Inflammatory macrophage (primary cell): Measurements from ENCODE around the gene TP53RK.
"Not testable (repeated sequence)": the region's sequence is repeated elsewhere in the genome, so short reads cannot be mapped to it uniquely, and the experiment has no call there.

Experiments used
- DNase-seq, 2 donors: peaks; one replicate each; pipeline ENCODE4 v3.0.0-alpha.2; 2020 to 2022

Gene TP53RK

GRCh38 chr20:46683011-46683667 lies 6.1 kb downstream of the TP53RK start:
- DNase-seq = peak; percentile 19 to 34

GRCh38 chr20:46682063-46682821 lies 7.0 kb downstream of the TP53RK start:
- no peak for DNase-seq

GRCh38 chr20:46681032-46681854 lies 8.0 kb downstream of the TP53RK start:
- peak; percentile 69 to 75 for DNase-seq

GRCh38 chr20:46680684-46681031 lies 8.6 kb downstream of the TP53RK start:
- DNase-seq = no peak

- DNase-seq = no peak
Observed at GRCh38 chr20:46678516-46678915, 10.7 kb downstream of the TP53RK start.

GRCh38 chr20:46677608-46678007 lies 11.6 kb downstream of the TP53RK start:
- DNase-seq = no peak

GRCh38 chr20:46676649-46677316 lies 12.5 kb downstream of the TP53RK start:
- not testable (repeated sequence) for DNase-seq

GRCh38 chr20:46674253-46675083 lies 14.8 kb downstream of the TP53RK start:
- no peak for DNase-seq

GRCh38 chr20:46673394-46674252 lies 15.6 kb downstream of the TP53RK start:
- DNase-seq = no peak

GRCh38 chr20:46672543-46673148 lies 16.6 kb downstream of the TP53RK start:
- DNase-seq = no peak

GRCh38 chr20:46671866-46672542 lies 17.2 kb downstream of the TP53RK start:
- no peak for DNase-seq

- no peak for DNase-seq
Observed at GRCh38 chr20:46670585-46671584, 18.4 kb downstream of the TP53RK start.

- DNase-seq = no peak
Observed at GRCh38 chr20:46670228-46670584, 19.0 kb downstream of the TP53RK start.

- no peak for DNase-seq
Observed at GRCh38 chr20:46666818-46667515, 22.3 kb downstream of the TP53RK start.

- DNase-seq = peak in 1 of 2 donors; percentile 14
Observed at GRCh38 chr20:46666306-46666705, 22.9 kb downstream of the TP53RK start.

GRCh38 chr20:46665602-46666001 lies 23.6 kb downstream of the TP53RK start:
- no peak for DNase-seq

- no peak for DNase-seq
Observed at GRCh38 chr20:46663531-46663930, 25.7 kb downstream of the TP53RK start.

- no peak for DNase-seq
Observed at GRCh38 chr20:46661659-46662058, 27.6 kb downstream of the TP53RK start.
